Endothelial cell of umbilical vein (primary cell): ENCODE measurements around the gene PTCD3. TPM values are rescaled to one million over a fixed set of nuclear protein-coding genes. Genes with fewer than 3 reads are reported as not detected.

Source experiments
- BruUV-seq: library from RNA; stranded (reverse); fragments of 400-500 nt; replicated peaks from 2 replicates; lab custom pipeline; 2021; lab: Mats Ljungman, UMichigan
- CTCF ChIA-PET: fragments of 300-600, 350-600 bp; sonication (Branson Sonifier 250); formaldehyde crosslinking; loops from one replicate; lab custom pipeline; 2021; ENCODE audit warnings: antibody characterized with exemption, inconsistent platforms; lab: Charles Lee
- POLR2A ChIA-PET: fragments of 300-600, 350-600 bp; sonication (Branson Sonifier 250); formaldehyde crosslinking; loops from one replicate; lab custom pipeline; 2021; ENCODE audit warnings: antibody characterized with exemption, inconsistent platforms; lab: Charles Lee
- DNase-seq: peaks from one replicate; pipeline ENCODE4 v3.0.0-alpha.2; 2011; ENCODE audit warnings: low read depth, low spot score
- FAIRE-seq: peaks from 2 replicates; lab custom pipeline; 2011; peaks lifted over from hg19 to GRCh38; lab: Jason Lieb, UNC
- H2AFZ ChIP-seq: 2 replicates; pipeline ENCODE4 v1.6.0; 2012; ENCODE audit warnings: low read depth, low read length, control low read depth, inconsistent platforms
- H3K27ac ChIP-seq: 2 replicates; pipeline ENCODE4 v1.5.1; 2011; ENCODE audit warnings: low read depth, mild to moderate bottlenecking, control low read depth, low read length, moderate library complexity; ENCODE audit not compliant: insufficient read depth
- H3K27me3 ChIP-seq, 2 experiments: 2 replicates each; pipeline versions ENCODE4 v1.6.0 to v1.6.1; 2011; ENCODE audit warnings: low read length in 2 of 2, mixed read lengths in 1 of 2; ENCODE audit not compliant: control insufficient read depth in 2 of 2, insufficient read depth in 2 of 2
- H3K36me3 ChIP-seq, 2 experiments: 2 replicates in 1 of 2; 3 replicates in 1 of 2; pipeline ENCODE4 v1.5.1; 2011; ENCODE audit warnings: low read length in 2 of 2, mild to moderate bottlenecking in 1 of 2, moderate library complexity in 1 of 2; ENCODE audit not compliant: control insufficient read depth in 2 of 2, insufficient read depth in 2 of 2; ENCODE audit errors: extremely low read depth in 1 of 2
- H3K4me1 ChIP-seq: 3 replicates; pipeline ENCODE4 v1.5.1; 2011; ENCODE audit warnings: mild to moderate bottlenecking, low read length; ENCODE audit not compliant: control insufficient read depth, insufficient read depth; ENCODE audit errors: extremely low read depth
- H3K4me2 ChIP-seq: 2 replicates; pipeline ENCODE4 v1.6.1; 2011; ENCODE audit warnings: low read length, control low read depth, mixed read lengths; ENCODE audit not compliant: insufficient read depth
- H3K4me3 ChIP-seq, 3 experiments: fragments of 200-600 bp in 1 of 3; sonication (generic), shearing (Covaris generic) in 1 of 3; replicated peaks in 1 of 3; 2 replicates each; pipeline ENCODE4 v1.5.1; 2011 to 2016; ENCODE audit warnings: control low read depth in 3 of 3, low read length in 3 of 3, mild to moderate bottlenecking in 2 of 3, inconsistent platforms in 1 of 3, low read depth in 1 of 3, moderate library complexity in 1 of 3; ENCODE audit not compliant: insufficient read depth in 1 of 3
- H3K79me2 ChIP-seq: 2 replicates; pipeline ENCODE4 v1.6.0; 2012; ENCODE audit warnings: low read length, inconsistent platforms; ENCODE audit not compliant: control insufficient read depth, insufficient read depth
- H3K9ac ChIP-seq: replicated peaks from 2 replicates; pipeline ENCODE3; 2011; ENCODE audit warnings: low read length, control low read depth; ENCODE audit not compliant: insufficient read depth; ENCODE audit errors: extremely low read depth
- H3K9me1 ChIP-seq: replicated peaks from 3 replicates; pipeline ENCODE4 v1.6.0; 2011; ENCODE audit warnings: mild to moderate bottlenecking, low read length; ENCODE audit not compliant: control insufficient read depth, insufficient read depth; ENCODE audit errors: extremely low read depth
- H3K9me3 ChIP-seq: replicated peaks from 2 replicates; pipeline ENCODE4 v1.5.1; 2012; ENCODE audit warnings: low read length, inconsistent platforms; ENCODE audit not compliant: control insufficient read depth, insufficient read depth
- H4K20me1 ChIP-seq: replicated peaks from 2 replicates; pipeline ENCODE3; 2011; ENCODE audit warnings: mild to moderate bottlenecking, low read length; ENCODE audit not compliant: control insufficient read depth, insufficient read depth; ENCODE audit errors: extremely low read depth
- CTCF ChIP-seq, 2 donors: IDR thresholded peaks; 1 replicate in 1 of 2; 2 replicates in 1 of 2; pipeline ENCODE4 v1.5.1; 2011; ENCODE audit warnings: low read length in 2 of 2, mild to moderate bottlenecking in 2 of 2, moderate library complexity in 2 of 2, control low read depth in 1 of 2, inconsistent platforms in 1 of 2, low read depth in 1 of 2; ENCODE audit not compliant: insufficient read depth in 1 of 2; ENCODE audit errors: extremely low read depth in 1 of 2
- EZH2 ChIP-seq: IDR thresholded peaks from 2 replicates; pipeline ENCODE4 v1.6.1; 2012; ENCODE audit warnings: borderline replicate concordance, low read depth, mild to moderate bottlenecking, moderate library complexity, low read length, inconsistent platforms; ENCODE audit not compliant: severe bottlenecking
- FOS ChIP-seq: IDR thresholded peaks from 2 replicates; pipeline ENCODE4 v1.6.1; 2011; ENCODE audit warnings: mild to moderate bottlenecking, low read length, moderate library complexity, borderline replicate concordance; ENCODE audit not compliant: insufficient read depth
- GATA2 ChIP-seq: IDR thresholded peaks from 2 replicates; pipeline ENCODE4 v1.7.0; 2011; ENCODE audit warnings: low read depth, mild to moderate bottlenecking, moderate library complexity, mixed read lengths, low read length; ENCODE audit not compliant: insufficient read length, insufficient read depth
- JUN ChIP-seq: IDR thresholded peaks from 2 replicates; pipeline ENCODE4 v1.6.1; 2011; ENCODE audit warnings: borderline replicate concordance, low read depth; ENCODE audit not compliant: insufficient read length, insufficient read depth
- MAX ChIP-seq: IDR thresholded peaks from 2 replicates; pipeline ENCODE4 v1.6.1; 2011; ENCODE audit not compliant: insufficient read depth, insufficient read length
- MYC ChIP-seq: IDR thresholded peaks from one replicate; pipeline ENCODE4 v1.6.1; 2011; ENCODE audit warnings: mild to moderate bottlenecking, low read depth, low read length
- POLR2A ChIP-seq: IDR thresholded peaks from 2 replicates; pipeline ENCODE4 v1.6.1; 2012; ENCODE audit warnings: low read depth, mild to moderate bottlenecking, control low read depth, low read length
- POLR2AphosphoS5 ChIP-seq: IDR thresholded peaks from 2 replicates; pipeline ENCODE4 v1.6.1; 2012; ENCODE audit warnings: low read depth, mild to moderate bottlenecking, control low read depth, low read length, moderate library complexity; ENCODE audit not compliant: insufficient read depth
- dilution Hi-C: fragments of 300-500 bp; cut with MboI; formaldehyde crosslinking; loops from one replicate; pipeline ENCODE4 v1.15.0; 2019; ENCODE audit warnings: low sequenced_read_pairs; ENCODE audit not compliant: extremely low pct_ligation_motif_present
- intact Hi-C: fragments of 100-400 bp; cut with micrococcal nuclease; formaldehyde crosslinking; loops from one replicate; pipeline ENCODE4 v1.10.0; 2022
- polyA plus RNA-seq, 4 experiments: library from polyadenylated mRNA; depleted of rRNA in 3 of 4; stranded (reverse) in 3 of 4; unstranded in 1 of 4; fragments of >200 nt; gene quantifications; 2 replicates each; pipeline versions ENCODE4 v1.2.1 to v1.2.3, GENCODE V29; 2011 to 2012; ENCODE audit warnings: missing spikeins in 1 of 4
- total RNA-seq: library from RNA; stranded (reverse); gene quantifications from 2 replicates; pipeline ENCODE4 v1.2.3, GENCODE V29; 2021

PTCD3 gene
- total and polyA plus RNA-seq, 2 donors (not counting 3 experiments of a cell fraction or from before 2014, with no cell fraction given): 30.4 to 96.0 TPM

GRCh38 chr2:86172610-86173009, 66.6 kb downstream of the PTCD3 start:
- Histone ChIP-seq H3K27me3 (no peaks in the 10 kb centered on the region), H3K4me2 (no peak overlapping the region), H3K27ac (no peak overlapping the region), H3K9me1 (no peaks in the 10 kb centered on the region), H3K4me3 (no peak overlapping the region), H3K36me3 (peaks cover 2 to 11% of the 10 kb centered on the region in 2 experiments), H3K9ac (no peak overlapping the region), H4K20me1 (peaks cover 2% of the 10 kb centered on the region), H3K9me3 (no peaks in the 10 kb centered on the region), H3K79me2 (peaks cover 21% of the 10 kb centered on the region), H3K4me1 (no peaks in the 10 kb centered on the region), H2AFZ (no peak overlapping the region)
- dilution Hi-C loops (no loop called here), intact Hi-C loops (loop anchor here (5.0 kb wide), 1 partner anchor 45 kb away; no protein-coding TSS in a partner anchor)
- POLR2A ChIA-PET: no interaction called here
- FAIRE-seq (no peak), DNase-seq (no peak)
- TF ChIP-seq EZH2: no peak
- no peak for TF ChIP-seq POLR2AphosphoS5
- no peak for TF ChIP-seq JUN
- no peak for TF ChIP-seq MYC
- TF ChIP-seq GATA2: no peak
- no peak for TF ChIP-seq FOS
- TF ChIP-seq POLR2A: no peak
- no peak for TF ChIP-seq CTCF (IDR thresholded peaks at IDR 0.05; ENCODE audit: extremely low read depth in 1 of 2, insufficient read depth in 1 of 2, low read depth in 1 of 2, low read length in 2 of 2)
- no peak for TF ChIP-seq MAX
- CTCF ChIA-PET: no interaction called here
- BruUV-seq: no TSS peak
